GM21528 (cell line): ENCODE results near the gene LGALS12.

ENCODE experiments used
- ATAC-seq: cut with Tn5 transposase; IDR thresholded peaks from one replicate; pipeline ENCODE4 v1.9.1; 2021; ENCODE audit warnings: mild to moderate bottlenecking, moderate library complexity; ENCODE audit not compliant: unreplicated experiment, low FRiP score

LGALS12 gene

GRCh38 chr11:63505857-63506528 lies at the start of gene LGALS12:
Gene LGALS12 (plus strand): TSS chr11:63506084. CDS start chr11:63506459, 375 bp downstream.
- ATAC-seq: no peak

- ATAC-seq: no peak
These were observed 46.3 kb upstream of the LGALS12 start for GRCh38 chr11:63459586-63459985.

- no peak for ATAC-seq
These were observed 43.7 kb upstream of the LGALS12 start for GRCh38 chr11:63462137-63462536.

- ATAC-seq: no peak
These were observed 35.6 kb upstream of the LGALS12 start for GRCh38 chr11:63470311-63470710.

GRCh38 chr11:63472372-63472771 lies 33.5 kb upstream of the LGALS12 start:
- no peak for ATAC-seq

- ATAC-seq: no peak
These were observed 29.3 kb upstream of the LGALS12 start for GRCh38 chr11:63476618-63477017.

GRCh38 chr11:63478896-63479295 lies 27.0 kb upstream of the LGALS12 start:
- ATAC-seq: no peak

GRCh38 chr11:63480039-63480438 lies 25.8 kb upstream of the LGALS12 start:
- ATAC-seq: no peak

GRCh38 chr11:63485777-63486176 lies 20.1 kb upstream of the LGALS12 start:
- ATAC-seq: no peak

GRCh38 chr11:63488789-63489188 lies 17.1 kb upstream of the LGALS12 start:
- no peak for ATAC-seq

- no peak for ATAC-seq
These were observed 16.0 kb upstream of the LGALS12 start for GRCh38 chr11:63489879-63490278.

- ATAC-seq: no peak
These were observed 15.2 kb upstream of the LGALS12 start, which contains the start of gene PLAAT5 for GRCh38 chr11:63490551-63491239. Gene PLAAT5 (minus strand): TSS chr11:63491167. CDS start chr11:63491034, 133 bp downstream.

- no peak for ATAC-seq
These were observed 14.7 kb upstream of the LGALS12 start for GRCh38 chr11:63491240-63491587.

GRCh38 chr11:63491636-63492372 lies 14.1 kb upstream of the LGALS12 start:
- no peak for ATAC-seq

- no peak for ATAC-seq
These were observed 13.4 kb upstream of the LGALS12 start for GRCh38 chr11:63492441-63492840.

GRCh38 chr11:63493127-63493526 lies 12.8 kb upstream of the LGALS12 start:
- ATAC-seq: no peak

GRCh38 chr11:63494975-63495374 lies 10.9 kb upstream of the LGALS12 start:
- no peak for ATAC-seq

GRCh38 chr11:63499874-63500273 lies 6.0 kb upstream of the LGALS12 start:
- ATAC-seq: no peak

- no peak for ATAC-seq
These were observed 4.6 kb upstream of the LGALS12 start for GRCh38 chr11:63501236-63501635.

- no peak for ATAC-seq
These were observed 3.5 kb upstream of the LGALS12 start for GRCh38 chr11:63502252-63502820.

GRCh38 chr11:63503492-63503891 lies 2.4 kb upstream of the LGALS12 start:
- no peak for ATAC-seq
